Fibroblast of pulmonary artery (primary cell): ENCODE data around the gene FANK1.
"Not testable (repeated sequence)": the region's sequence is repeated elsewhere in the genome, so short reads cannot be mapped to it uniquely, and the experiment has no call there.

ENCODE experiments used
- DNase-seq: peaks from one replicate; pipeline ENCODE4 v3.0.0-alpha.2; 2010; ENCODE audit warnings: low read depth
- H3K4me3 ChIP-seq: replicated peaks from 2 replicates; pipeline ENCODE4 v1.5.1; 2011; ENCODE audit warnings: low read depth, mild to moderate bottlenecking, control low read depth, low read length, moderate library complexity
- CTCF ChIP-seq: IDR thresholded peaks from 2 replicates; pipeline ENCODE4 v1.5.1; 2011; ENCODE audit warnings: mild to moderate bottlenecking, control low read depth, low read length, inconsistent platforms; ENCODE audit errors: missing control alignments

The FANK1 gene

GRCh38 chr10:125871338-125871737 is 25.0 kb upstream of the FANK1 start:
- no peak for TF ChIP-seq CTCF
- H3K4me3 ChIP-seq: no peak overlapping the region
- no peak for DNase-seq

- DNase-seq: peak; percentile 84
- TF ChIP-seq CTCF: no peak
- H3K4me3 ChIP-seq: no peak overlapping the region
These were observed 17.2 kb upstream of the FANK1 start for GRCh38 chr10:125878957-125879835.

GRCh38 chr10:125880719-125881118 is 15.6 kb upstream of the FANK1 start:
- no peak overlapping the region for H3K4me3 ChIP-seq
- no peak for DNase-seq
- TF ChIP-seq CTCF: no peak

GRCh38 chr10:125881192-125881591 is 15.2 kb upstream of the FANK1 start, which contains the start of gene DHX32:
DHX32 (minus strand) TSS chr10:125881292; CDS start chr10:125880824, 468 bp downstream.
- no peak for DNase-seq

GRCh38 chr10:125882596-125882995 is 13.8 kb upstream of the FANK1 start:
- DNase-seq: peak; percentile 32
- TF ChIP-seq CTCF: no peak
- no peak overlapping the region for H3K4me3 ChIP-seq

More at GRCh38 chr10:125881192-125881591, 15.2 kb upstream of the FANK1 start, which contains the start of gene DHX32:
- no peak within 1 kb of the TSS for H3K4me3 ChIP-seq
- no peak for TF ChIP-seq CTCF

GRCh38 chr10:125883211-125883610 is 13.2 kb upstream of the FANK1 start:
- DNase-seq: no peak
- no peak overlapping the region for H3K4me3 ChIP-seq
- no peak for TF ChIP-seq CTCF

- H3K4me3 ChIP-seq: no peak overlapping the region
- DNase-seq: no peak
- TF ChIP-seq CTCF: no peak
These were observed 9.4 kb upstream of the FANK1 start for GRCh38 chr10:125886914-125887512.

- DNase-seq, H3K4me3 ChIP-seq: not testable (repeated sequence)
These were observed 6.9 kb upstream of the FANK1 start for GRCh38 chr10:125889441-125889840.

- H3K4me3 ChIP-seq, DNase-seq: not testable (repeated sequence)
These were observed 4.0 kb upstream of the FANK1 start for GRCh38 chr10:125892402-125892801.

- not testable (repeated sequence) for DNase-seq, H3K4me3 ChIP-seq
These were observed 2.2 kb upstream of the FANK1 start for GRCh38 chr10:125894176-125894575.
